ENCODE data around the gene SLC23A2.

The SLC23A2 gene

GRCh38 chr20:4844751-4845465, 156.4 kb downstream of the SLC23A2 start:
- DNase-seq (ENCODE audit: low spot score) = no peak

GRCh38 chr20:4844325-4844724, 157.0 kb downstream of the SLC23A2 start:
- no peak for DNase-seq (ENCODE audit: low spot score)

- DNase-seq (ENCODE audit: low spot score) = no peak
Observed at GRCh38 chr20:4840801-4841200, 160.5 kb downstream of the SLC23A2 start.

GRCh38 chr20:4838526-4838925, 162.8 kb downstream of the SLC23A2 start:
- no peak for DNase-seq (ENCODE audit: low spot score)

- DNase-seq (ENCODE audit: low spot score) = no peak
Observed at GRCh38 chr20:4837760-4838159, 163.6 kb downstream of the SLC23A2 start.

GRCh38 chr20:4836935-4837334, 164.4 kb downstream of the SLC23A2 start:
- no peak for DNase-seq (ENCODE audit: low spot score)

- no peak for DNase-seq (ENCODE audit: low spot score)
Observed at GRCh38 chr20:4836473-4836872, 164.8 kb downstream of the SLC23A2 start.

GRCh38 chr20:4835244-4836177, 165.8 kb downstream of the SLC23A2 start:
- DNase-seq (ENCODE audit: low spot score) = no peak

GRCh38 chr20:4833074-4833728, 168.1 kb downstream of the SLC23A2 start:
- no peak for DNase-seq (ENCODE audit: low spot score)

- no peak for DNase-seq (ENCODE audit: low spot score)
Observed at GRCh38 chr20:4832469-4832868, 168.8 kb downstream of the SLC23A2 start.

- no peak for DNase-seq (ENCODE audit: low spot score)
Observed at GRCh38 chr20:4830696-4831095, 170.6 kb downstream of the SLC23A2 start.

GRCh38 chr20:4830259-4830658, 171.1 kb downstream of the SLC23A2 start:
- DNase-seq (ENCODE audit: low spot score) = no peak

- no peak for DNase-seq (ENCODE audit: low spot score)
Observed at GRCh38 chr20:4829514-4830215, 171.6 kb downstream of the SLC23A2 start.

- no peak for DNase-seq (ENCODE audit: low spot score)
Observed at GRCh38 chr20:4828830-4829513, 172.3 kb downstream of the SLC23A2 start.

- no peak for DNase-seq (ENCODE audit: low spot score)
Observed at GRCh38 chr20:4821590-4821989, 179.7 kb downstream of the SLC23A2 start.

- peak; percentile 35 for DNase-seq (ENCODE audit: low spot score)
Observed at GRCh38 chr20:4820806-4821518, 180.3 kb downstream of the SLC23A2 start.

- no peak for DNase-seq (ENCODE audit: low spot score)
Observed at GRCh38 chr20:4819901-4820300, 181.4 kb downstream of the SLC23A2 start.

- no peak for DNase-seq (ENCODE audit: low spot score)
Observed at GRCh38 chr20:4817230-4817671, 184.1 kb downstream of the SLC23A2 start.

- no peak for DNase-seq (ENCODE audit: low spot score)
Observed at GRCh38 chr20:4815628-4816027, 185.7 kb downstream of the SLC23A2 start.

GRCh38 chr20:4814696-4815252, 186.5 kb downstream of the SLC23A2 start:
- no peak for DNase-seq (ENCODE audit: low spot score)
